GM03348 (cell line): Measurements from ENCODE around the gene NMUR1.
"Not testable (repeated sequence)": the region's sequence is repeated elsewhere in the genome, so short reads cannot be mapped to it uniquely, and the experiment has no call there.

ENCODE experiments used
- DNase-seq: peaks from one replicate; pipeline ENCODE4 v3.0.0; 2012; ENCODE audit warnings: low spot score

Gene NMUR1, protein sequence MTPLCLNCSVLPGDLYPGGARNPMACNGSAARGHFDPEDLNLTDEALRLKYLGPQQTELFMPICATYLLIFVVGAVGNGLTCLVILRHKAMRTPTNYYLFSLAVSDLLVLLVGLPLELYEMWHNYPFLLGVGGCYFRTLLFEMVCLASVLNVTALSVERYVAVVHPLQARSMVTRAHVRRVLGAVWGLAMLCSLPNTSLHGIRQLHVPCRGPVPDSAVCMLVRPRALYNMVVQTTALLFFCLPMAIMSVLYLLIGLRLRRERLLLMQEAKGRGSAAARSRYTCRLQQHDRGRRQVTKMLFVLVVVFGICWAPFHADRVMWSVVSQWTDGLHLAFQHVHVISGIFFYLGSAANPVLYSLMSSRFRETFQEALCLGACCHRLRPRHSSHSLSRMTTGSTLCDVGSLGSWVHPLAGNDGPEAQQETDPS

DNA sequence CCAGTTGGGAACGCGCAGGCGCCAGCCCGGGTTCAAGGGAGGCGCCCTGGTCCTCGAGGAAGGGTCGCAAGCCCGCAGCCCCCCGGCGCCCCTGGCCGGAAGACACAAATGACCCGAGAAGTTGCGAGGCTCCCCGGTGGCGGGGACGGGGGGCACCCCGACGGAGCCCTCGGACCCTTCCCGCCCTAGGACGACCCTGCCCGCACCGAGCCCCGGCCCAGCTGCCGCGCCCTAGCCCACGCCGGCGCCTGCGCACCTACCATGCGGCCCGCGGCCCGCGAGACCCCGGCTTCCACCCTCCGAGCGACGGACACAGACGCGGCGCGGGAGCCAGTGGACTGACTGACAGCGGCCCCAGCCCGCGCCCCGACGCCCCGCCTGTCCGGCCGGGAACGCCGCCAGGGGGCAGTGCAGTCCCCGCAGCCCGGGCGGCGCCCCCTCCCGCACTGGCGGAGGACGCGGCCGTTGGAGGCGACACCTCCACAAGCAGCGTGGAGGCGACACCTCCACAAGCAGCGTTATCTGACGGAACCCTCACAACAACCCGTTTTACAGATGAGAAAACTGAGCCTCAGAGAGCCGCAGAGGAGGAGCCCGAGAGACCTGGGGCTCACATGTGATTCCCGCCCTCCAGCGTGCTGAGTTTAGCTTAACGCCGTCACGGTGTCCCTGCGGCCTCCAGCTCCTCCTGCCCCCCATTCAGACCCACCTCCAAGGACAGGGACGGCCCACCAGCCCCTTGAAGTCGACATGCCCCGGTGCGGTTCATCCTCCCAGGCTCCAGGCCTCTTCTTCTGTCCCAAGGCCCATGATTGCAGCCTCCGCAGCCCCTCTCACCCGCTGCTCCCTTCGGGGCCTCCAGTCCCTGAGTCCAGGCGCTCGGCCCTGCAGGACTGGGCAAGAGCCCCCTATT, at the start of gene NMUR1:
TSS of gene NMUR1 (minus strand) at position 347 of the 913 bp plus-strand sequence. CDS start at position 263, 84 bp downstream.
- peak; percentile 81 for DNase-seq

DNA sequence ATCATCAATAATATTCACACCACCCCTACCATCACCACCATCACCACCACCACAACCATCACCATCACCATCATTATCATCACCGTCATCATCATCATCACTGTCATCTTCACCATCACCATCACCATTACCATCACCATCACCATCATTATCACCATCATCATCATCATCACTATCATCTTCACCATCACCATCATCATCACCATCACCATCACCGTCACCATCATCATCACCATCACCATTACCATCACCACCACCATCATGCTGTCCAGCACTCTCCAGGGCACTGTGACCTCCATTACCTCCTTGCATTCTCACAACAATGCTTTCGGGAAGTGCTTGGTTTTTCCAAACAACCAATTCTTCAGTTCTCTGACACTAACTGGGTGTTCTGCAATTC, 49.3 kb upstream of the NMUR1 start:
- no peak for DNase-seq

DNA sequence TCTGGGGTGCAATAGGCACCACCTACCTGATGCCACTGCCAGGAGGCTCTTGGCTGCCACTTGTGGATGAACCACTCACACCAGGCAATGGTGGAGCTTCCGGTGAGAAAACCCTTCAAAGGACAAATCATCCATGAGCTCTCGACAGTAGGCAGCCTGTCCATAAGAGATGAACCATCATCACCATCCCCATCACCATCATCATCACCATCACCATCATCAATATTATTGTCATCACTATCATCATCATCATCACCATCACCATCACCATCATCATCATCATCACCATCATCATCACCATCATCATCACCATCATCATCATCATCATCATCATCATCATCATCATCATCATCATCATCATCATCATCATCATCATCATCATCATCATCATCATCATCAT, 48.4 kb upstream of the NMUR1 start:
- not testable (repeated sequence) for DNase-seq

DNA sequence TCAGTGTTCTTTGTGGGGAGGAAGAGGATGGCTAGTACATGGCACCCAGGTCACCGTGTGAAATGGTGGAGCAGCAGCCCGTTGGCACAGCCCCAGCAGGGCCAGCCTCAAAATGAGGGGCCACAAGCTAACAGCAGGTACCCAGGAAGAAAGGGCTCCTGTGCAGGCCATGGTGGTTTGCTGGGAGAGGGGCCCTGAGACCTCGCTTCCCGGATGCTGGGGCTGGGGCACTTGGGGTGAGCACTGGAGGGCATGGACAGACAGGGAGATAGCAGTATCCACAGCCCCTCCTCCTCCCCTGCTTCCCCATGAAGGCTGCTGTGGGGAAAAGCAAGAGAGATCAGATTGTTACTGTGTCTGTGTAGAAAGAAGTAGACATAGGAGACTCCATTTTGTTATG, 46.2 kb upstream of the NMUR1 start:
- DNase-seq, result no peak

DNA sequence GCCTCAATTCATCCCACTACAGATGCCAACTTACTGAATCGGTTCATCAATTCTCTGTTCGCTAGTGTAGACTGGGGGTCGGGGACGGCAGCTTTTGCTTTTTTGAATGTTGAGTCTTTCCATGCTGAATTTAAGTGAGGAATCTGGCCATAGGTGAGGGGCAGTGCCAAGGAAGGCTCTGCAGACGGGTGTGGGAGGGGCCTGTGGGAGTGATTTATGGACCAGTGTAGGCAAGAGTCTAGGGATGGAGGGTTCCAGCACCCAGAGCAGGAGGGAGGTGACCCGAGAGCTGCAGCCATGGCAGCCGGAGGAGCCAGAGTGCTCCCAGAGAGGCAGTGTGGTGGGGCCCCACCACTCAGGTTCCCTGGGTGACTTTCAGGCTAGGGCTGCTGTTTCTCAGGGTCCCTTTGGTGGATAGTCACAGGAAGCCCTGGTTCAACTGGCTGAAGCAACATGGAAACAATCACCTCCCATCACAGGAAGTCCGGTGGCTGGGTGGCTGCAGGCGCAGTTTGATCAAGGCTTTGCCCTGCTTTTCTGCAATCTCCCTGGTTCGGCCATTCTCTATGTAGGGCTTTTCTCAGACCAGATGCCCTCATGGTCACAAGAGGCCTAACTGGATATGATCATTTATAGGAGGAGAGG, 45.5 kb upstream of the NMUR1 start:
- DNase-seq, result no peak

DNA sequence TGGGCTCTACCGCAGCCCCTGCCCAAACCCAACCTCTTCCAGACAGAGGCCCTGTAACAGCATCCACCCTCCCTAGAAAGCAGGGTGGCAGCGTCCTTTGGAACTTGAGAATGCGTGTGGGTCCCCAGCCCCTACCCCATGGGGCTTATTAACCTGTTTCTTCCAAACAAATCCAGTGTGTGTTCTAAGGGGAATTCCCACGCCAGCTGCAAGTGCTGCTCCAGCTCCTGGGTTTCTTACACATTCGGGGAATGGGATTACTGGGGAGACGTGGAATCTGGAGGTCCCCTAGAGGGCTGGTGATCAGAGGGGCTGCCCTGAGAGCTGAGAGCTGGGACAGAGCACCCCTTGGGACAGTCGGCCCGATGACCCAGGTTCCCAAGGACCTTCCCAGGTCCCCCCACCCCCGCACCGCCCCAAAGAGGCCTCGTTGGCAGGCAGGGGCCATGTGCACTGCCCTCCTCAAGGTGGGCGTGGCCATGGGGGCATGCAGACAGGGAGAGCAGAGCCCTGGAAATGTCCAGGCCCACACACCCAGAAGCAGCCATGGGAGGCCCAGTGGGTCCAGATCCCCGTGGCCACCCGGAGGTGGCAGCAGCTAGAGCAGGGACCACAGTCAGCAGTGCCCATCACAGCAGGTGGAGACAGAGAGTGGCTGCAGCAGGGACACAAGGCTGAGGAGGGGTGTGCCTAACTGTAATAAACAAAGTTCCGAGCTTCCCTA, 43.6 kb upstream of the NMUR1 start:
- DNase-seq, result no peak

DNA sequence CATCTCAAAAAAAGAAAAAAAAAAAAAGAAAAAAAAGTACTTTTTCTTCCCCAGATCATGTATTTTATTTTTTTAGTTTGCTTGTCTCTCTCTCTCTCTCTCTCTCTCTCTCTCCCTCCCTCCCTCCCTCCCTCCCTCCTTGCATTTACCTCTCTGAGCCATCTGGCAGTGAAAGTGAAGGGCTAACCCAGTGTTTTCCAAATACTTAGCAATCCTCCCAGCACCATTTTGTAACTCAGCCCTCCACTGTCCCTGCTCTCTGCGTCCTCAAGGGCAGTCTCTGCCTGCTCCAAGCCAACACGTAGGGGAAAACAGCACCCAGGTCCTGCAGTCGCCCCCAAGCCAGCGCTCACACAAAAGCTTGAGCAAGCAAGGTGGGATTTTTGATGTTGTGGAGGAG, 42.9 kb upstream of the NMUR1 start:
- DNase-seq, result no peak

DNA sequence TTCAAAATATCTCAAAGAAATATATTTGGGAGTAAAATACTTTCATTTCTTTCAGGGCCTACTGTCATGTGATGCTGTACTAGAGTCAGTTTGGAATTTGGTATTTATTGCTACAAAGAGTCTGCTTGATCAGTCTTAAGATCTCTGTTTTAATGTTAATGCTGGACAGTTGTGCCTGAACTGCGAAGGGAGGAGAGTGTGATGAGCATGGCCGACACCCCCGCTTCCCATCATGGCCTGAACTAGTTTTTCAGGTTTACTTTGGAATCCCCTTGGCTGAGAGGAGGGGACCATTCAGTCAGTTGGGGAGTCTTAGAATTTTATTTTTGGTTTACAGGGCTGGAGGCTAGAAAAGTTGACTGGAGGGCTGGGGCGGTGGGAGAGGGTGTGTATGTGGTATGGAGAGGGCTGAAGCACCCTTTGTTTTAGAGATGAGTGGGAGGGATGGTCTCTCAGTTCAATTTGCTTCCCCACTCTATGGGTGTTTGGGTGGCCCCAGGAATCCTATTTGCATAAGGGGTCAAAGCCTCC, 41.5 kb upstream of the NMUR1 start:
- DNase-seq, result no peak

DNA sequence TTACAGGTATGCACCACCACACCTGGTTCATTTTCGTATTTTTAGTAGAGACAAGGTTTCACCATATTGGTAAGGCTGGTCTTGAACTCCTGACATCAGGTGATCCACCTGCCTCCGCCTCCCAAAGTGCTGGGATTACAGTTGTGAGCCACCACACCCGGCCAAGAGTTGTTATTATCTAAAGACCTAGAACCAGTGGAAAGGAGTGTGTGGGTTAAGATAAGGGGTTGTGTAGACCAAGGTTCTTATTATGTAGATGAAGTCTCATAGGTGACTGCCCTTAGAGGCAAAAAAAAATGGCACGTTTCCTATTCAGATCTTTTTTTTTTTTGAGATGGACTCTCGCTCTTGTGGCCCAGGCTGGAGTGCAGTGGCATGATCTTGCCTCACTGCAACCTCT, 40.7 kb upstream of the NMUR1 start:
- DNase-seq, result not testable (repeated sequence)

DNA sequence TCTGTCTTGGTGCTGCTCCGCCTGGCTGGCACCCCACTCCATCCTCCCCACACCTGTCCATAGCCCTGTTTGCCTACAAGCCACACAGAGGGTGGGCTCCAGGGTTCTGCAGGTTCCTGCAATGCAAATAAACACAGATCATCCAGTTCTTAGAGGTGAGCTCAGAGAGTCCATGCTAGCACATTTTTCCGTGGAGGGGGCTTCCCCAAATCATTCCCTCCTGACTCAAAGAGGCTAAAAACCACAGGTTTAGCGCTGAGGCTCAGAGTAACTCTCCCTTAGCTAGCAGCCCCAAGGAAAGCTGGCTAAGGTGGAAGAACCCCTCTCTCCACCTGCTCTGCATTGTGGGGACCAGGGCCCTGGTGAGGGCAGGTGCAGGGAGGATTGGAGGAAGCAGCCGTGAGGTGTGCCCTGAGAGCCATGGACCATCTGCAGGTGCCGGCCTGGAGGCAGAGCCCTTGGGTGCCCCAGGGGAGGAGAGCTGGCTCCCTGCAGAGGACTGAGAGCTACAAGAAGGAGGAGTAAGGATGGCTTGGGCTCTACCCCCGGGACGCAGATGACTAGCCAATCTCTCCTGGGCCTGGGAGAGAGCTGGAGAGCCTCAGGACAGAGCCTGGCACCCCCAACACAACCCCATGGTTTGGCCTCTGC, 38.7 kb upstream of the NMUR1 start:
- DNase-seq, result no peak

DNA sequence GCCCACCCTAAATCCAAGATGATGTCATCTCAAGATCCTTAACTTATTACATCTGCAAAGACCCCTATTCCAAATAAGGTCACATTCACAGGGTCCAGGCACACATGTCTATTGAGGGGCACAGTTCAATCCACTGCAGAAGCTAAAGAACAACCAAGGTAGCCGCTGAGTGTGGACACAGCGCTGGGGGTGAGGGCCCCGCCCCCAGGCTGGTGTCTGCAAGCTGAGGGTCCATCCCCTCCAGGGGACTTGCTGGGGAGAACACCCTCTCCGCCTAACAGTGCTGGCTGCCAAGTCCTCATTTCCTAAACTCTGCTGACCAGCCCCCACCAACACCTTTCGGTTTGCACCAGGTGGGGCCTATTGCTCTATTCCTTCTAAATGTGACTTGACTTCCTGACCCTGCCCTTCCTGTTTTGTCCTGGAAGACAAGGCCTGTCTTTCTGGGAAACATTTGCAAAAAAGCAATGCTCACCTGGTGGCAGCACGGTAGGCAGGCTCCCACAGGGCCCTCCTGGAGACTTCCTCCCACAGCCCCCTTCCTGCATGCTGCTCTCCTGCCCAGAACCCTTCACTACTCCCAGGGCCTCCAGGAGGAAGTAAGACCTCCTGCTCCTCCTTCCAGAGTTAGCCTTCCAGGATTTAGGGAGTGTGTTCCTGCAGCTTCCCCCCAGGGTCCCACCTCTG, 38.0 kb upstream of the NMUR1 start:
- no peak for DNase-seq

DNA sequence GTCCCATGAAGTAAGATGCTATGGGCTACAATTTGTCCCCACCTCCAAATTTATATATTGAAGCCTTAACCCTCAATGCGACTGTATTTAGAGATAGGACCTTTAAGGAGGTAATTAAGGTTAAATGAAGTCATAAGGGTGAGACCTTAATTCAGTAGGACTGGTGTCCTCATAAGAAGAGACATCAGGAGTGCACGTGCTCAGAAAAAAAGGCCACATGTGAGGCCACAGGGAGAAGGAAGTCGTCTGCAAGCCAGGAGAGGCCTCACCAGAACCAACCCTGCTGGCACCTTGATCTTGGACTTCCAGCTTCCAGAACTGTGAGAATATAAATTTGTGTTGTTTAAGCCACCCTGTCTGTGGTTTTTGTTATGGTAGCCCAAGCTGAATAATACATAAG, 36.9 kb upstream of the NMUR1 start:
- no peak for DNase-seq

DNA sequence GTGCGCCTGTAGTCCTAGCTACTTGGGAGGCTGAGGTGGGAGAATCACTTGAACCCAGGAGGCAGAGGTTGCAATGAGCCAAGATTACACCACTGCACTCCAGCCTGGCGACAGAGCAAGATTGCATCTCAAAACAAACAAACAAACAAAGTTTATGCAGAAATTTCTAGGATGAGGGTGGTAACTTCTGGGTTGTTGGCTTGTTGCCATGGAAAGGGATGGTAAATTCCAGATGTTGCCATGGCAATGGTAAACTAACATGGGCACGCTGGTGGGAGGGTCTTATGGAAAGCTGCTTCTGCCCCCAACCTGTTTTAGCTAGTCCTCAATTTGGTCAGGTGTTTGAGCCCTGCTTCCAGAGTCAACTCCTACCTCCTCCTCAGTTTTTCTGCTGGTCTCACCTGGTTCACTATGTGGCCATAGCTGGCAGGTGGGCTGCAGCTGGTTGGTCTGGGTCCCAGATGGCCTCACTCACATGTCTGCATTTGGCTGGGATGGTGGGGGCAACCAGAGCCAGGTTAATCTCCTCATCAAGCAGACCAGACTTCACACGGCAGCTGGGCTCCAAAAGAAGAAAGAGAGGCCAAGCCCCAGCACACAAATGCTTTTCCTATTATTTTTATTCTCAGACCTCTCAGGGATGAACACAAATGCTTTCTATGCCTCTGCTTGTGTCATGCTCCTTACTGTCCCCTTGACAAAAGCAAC, 35.8 kb upstream of the NMUR1 start:
- DNase-seq, result no peak

DNA sequence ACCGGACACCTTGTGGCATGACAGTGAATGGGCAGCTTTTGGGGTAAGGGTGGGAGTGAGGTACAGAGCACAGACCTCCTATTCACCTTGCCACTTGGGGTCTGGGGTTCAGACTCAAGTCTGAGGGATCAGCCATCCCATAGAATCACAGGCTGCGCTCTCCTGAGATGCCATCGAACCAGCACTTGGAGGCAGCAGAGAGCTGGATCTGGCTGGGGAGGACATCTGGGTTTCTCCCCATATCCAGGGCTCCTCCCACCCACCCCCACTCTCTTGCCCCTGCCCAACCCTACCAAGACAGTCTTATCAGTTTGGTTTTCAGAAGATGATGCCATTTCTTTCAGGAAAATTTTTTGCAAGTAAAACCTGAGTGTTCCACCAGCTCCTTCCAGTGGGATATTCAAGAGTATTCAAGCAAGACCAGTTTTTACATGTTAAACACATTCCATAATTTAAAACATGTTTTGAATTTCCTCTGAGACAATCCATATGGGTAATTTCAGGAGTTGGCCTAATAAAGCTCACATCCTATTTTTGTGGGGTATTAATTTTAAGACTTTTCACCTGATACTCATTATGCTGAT, 33.2 kb upstream of the NMUR1 start:
- peak; percentile 91 for DNase-seq

DNA sequence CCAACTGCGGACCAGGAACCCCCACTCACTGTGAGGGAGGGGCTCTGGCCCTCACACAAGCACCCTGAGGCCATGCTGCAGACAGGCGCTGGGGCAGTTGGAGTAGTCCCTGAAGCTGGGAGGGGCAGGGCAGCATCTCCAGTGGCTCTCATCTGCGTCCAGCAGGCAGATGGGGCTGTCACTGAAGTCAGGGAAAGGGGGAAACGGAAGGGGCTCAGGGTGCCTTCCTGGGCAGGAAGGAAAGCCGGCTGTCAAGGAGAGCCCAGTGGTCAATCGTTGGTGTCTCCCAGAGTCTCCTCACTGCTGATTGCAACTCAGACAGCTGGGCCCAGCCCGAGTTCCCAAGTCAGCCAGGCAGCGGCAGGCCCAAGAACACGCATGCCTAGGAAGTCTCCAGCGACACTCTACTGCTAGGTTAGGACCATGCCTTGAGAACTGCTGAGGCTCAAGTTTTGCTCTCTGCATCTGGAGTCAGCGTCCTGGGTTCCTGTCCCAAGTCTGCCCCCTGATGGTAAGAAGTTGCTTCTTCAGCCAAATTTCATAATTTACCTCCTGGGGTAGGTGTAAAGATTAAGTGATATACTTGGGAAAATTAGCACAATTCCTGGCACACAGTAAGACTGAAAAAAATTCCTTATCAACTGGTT, 27.4 kb upstream of the NMUR1 start:
- DNase-seq, result peak; percentile 93

DNA sequence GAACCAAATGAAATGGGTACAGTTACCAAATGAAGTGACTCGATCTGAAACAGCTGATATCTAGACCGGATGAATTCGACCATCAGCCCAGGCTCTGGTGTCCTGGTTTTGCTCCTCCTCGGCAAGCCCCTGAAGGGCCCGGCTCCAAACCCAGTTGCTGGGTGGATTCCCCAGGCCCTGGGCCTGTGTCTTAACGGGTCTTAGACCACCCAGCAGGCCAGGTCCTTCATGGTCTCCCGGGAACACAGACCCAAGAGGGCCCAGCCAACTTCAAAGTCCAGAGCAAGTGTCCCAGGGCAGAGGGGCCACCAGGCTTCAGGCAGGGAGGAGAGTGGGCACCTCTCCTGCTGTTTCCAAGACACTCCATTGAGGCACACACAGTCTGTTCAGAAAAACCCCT, 26.7 kb upstream of the NMUR1 start:
- DNase-seq, result no peak

DNA sequence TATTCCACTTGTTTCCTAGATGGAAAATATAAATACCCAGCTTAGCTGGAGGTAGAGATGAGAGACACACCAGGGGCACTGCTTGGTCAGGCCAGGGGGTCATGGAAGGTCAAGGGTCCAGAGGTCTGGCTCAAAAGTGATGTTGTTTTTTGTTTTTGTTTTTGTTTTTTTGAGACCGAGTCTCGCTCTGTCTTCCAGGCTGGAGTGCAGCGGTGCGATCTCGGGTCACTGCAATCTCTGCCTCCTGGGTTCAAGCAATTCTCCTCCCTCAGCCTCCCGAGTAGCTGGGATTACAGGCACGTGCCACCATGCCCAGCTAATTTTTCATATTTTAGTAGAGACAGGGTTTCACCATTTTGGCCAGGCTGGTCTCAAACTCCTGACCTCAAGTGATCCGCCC, 26.3 kb upstream of the NMUR1 start:
- not testable (repeated sequence) for DNase-seq

DNA sequence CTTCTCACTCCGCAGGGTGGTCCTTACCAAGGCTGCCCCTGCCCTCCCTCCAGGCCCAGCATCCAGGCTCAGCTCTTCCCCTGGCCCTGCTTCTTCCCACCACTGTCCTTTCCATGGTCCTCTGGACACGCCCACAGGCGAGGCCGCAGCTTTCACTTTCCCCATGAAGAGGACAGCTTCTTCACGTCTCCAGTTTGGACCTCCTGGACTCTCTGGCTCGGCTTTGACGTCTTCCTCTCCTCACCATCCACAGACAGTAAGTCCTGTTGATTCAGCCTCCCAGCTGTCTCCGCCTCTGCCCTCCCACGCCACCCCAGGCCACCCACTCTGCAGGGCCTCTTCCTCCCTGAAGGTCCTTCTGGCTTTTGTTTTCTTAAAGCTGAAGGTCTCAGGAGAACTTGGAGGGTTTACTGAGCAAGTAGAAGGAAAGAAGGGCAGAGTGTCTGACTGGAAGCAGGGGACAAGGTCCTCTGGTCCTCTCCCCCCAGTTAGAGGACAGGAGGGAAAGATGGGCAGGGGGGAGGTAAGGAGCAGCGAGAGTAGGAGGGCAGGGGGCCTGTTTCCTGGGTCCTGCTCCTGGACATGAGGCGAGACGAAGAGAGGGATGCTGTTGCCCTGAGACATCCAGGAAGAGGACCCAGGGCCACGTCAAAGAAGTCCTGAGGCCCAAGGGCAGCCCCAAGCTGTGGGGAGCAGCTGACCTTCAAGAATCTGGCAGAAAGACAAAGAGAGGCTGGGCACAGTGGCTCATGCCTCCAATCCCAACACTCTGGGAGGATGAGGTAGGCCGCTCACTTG, 24.7 kb upstream of the NMUR1 start:
- peak; percentile 70 for DNase-seq
